Astrocyte (in vitro differentiated cells and primary cell): ENCODE results near the gene IGF1R. TPM values are rescaled to one million over a fixed set of nuclear protein-coding genes. Genes with fewer than 3 reads are reported as not detected.
A peak's percentile ranks its signal among the peaks of the same experiment; 100 is the strongest.

Experiments used
- DNase-seq: peaks from one replicate; pipeline ENCODE4 v3.0.0-alpha.2; 2010; ENCODE audit warnings: low read depth
- FAIRE-seq: peaks from 2 replicates; lab custom pipeline; 2011; peaks lifted over from hg19 to GRCh38; lab: Jason Lieb, UNC
- H2AFZ ChIP-seq: 2 replicates; pipeline ENCODE4 v1.6.0; 2012; ENCODE audit warnings: low read depth, low read length, inconsistent platforms
- H3K27ac ChIP-seq: 2 replicates; pipeline ENCODE4 v1.5.1; 2011; ENCODE audit warnings: low read depth, low read length, inconsistent platforms
- H3K27me3 ChIP-seq: 2 replicates; pipeline ENCODE4 v1.6.0; 2011; ENCODE audit warnings: low read length, inconsistent platforms; ENCODE audit not compliant: insufficient read depth
- H3K36me3 ChIP-seq: 2 replicates; pipeline ENCODE4 v1.5.1; 2011; ENCODE audit warnings: low read length, inconsistent platforms; ENCODE audit not compliant: insufficient read depth
- H3K4me1 ChIP-seq: 2 replicates; pipeline ENCODE4 v1.5.1; 2011; ENCODE audit warnings: low read length, inconsistent platforms; ENCODE audit not compliant: insufficient read depth
- H3K4me2 ChIP-seq: 2 replicates; pipeline ENCODE4 v1.6.0; 2012; ENCODE audit warnings: low read length, inconsistent platforms
- H3K4me3 ChIP-seq: 2 replicates; pipeline ENCODE4 v1.5.1; 2011; ENCODE audit warnings: low read depth, mild to moderate bottlenecking, low read length, inconsistent platforms; ENCODE audit not compliant: insufficient read depth
- H3K79me2 ChIP-seq: 2 replicates; pipeline ENCODE4 v1.6.0; 2012; ENCODE audit warnings: mild to moderate bottlenecking, low read length, inconsistent platforms; ENCODE audit not compliant: insufficient read depth
- H3K9ac ChIP-seq: 2 replicates; pipeline ENCODE4 v1.6.0; 2012; ENCODE audit warnings: mild to moderate bottlenecking, low read length, inconsistent platforms
- H3K9me3 ChIP-seq: 2 replicates; pipeline ENCODE4 v1.5.1; 2012; ENCODE audit warnings: low read depth, mild to moderate bottlenecking, low read length, inconsistent platforms; ENCODE audit not compliant: insufficient read depth
- H4K20me1 ChIP-seq: 2 replicates; pipeline ENCODE4 v1.6.0; 2012; ENCODE audit warnings: low read length, inconsistent platforms; ENCODE audit not compliant: insufficient read depth
- H3K27ac Mint-ChIP-seq: one replicate; pipeline ENCODE4 v1.8.0; 2021; ENCODE audit warnings: mild to moderate bottlenecking, mixed read lengths; ENCODE audit not compliant: unreplicated experiment
- H3K27me3 Mint-ChIP-seq: one replicate; pipeline ENCODE4 v1.8.0; 2021; ENCODE audit warnings: low read depth, mixed read lengths; ENCODE audit not compliant: unreplicated experiment
- H3K36me3 Mint-ChIP-seq: one replicate; pipeline ENCODE4 v1.8.0; 2021; ENCODE audit warnings: low read depth, mixed read lengths; ENCODE audit not compliant: unreplicated experiment
- H3K4me1 Mint-ChIP-seq: one replicate; pipeline ENCODE4 v1.8.0; 2021; ENCODE audit warnings: low read depth, mixed read lengths; ENCODE audit not compliant: unreplicated experiment
- H3K4me3 Mint-ChIP-seq: one replicate; pipeline ENCODE4 v1.8.0; 2021; ENCODE audit warnings: mild to moderate bottlenecking, moderate library complexity, mixed read lengths; ENCODE audit not compliant: unreplicated experiment
- H3K9me3 Mint-ChIP-seq: one replicate; pipeline ENCODE4 v1.8.0; 2021; ENCODE audit warnings: mild to moderate bottlenecking, mixed read lengths; ENCODE audit not compliant: unreplicated experiment
- EZH2 ChIP-seq: IDR thresholded peaks from 2 replicates; pipeline ENCODE4 v1.6.1; 2012; ENCODE audit warnings: mild to moderate bottlenecking, low read length, inconsistent platforms; ENCODE audit not compliant: insufficient read depth
- total RNA-seq: library from RNA; stranded (reverse); gene quantifications from 2 replicates; pipeline ENCODE4 v1.2.1, GENCODE V29; 2021
- TF ChIP-seq, protein P1 (sequence below): IDR thresholded peaks from 2 replicates; pipeline ENCODE4 v1.5.1; 2011; ENCODE audit warnings: low read depth, mild to moderate bottlenecking, inconsistent platforms, low read length, moderate library complexity; ENCODE audit not compliant: insufficient read depth

The IGF1R gene
- total RNA-seq, 1 donor from 2014 or later = 270 TPM

DNA sequence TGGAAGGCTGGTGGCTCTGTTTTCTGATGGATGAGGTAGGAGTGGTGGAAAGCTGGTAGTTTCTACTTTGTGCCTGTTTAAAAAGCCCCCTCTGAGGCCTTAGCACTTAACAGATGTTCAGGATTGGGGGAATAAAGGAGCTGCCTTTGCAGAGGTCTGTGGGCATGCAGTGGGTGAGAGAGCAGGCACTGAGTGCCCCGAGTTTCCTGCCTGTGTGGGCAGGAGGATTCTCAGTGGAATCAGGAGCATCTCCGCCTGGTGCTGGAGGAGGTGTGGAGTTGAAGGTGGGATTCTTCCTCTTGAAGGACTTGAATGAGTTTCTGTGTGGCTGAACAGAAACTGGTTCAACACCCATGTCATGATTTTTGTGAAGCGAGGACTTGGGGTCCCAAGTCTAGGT is 74.3 kb downstream of the IGF1R start:
- Histone ChIP-seq H3K4me1 (peaks cover 48% of the 10 kb centered on the region), H3K4me3 (no peak overlapping the region), H2AFZ (no peak overlapping the region), H3K27ac (no peak overlapping the region), H3K27me3 (no peaks in the 10 kb centered on the region), H4K20me1 (peaks cover 79% of the 10 kb centered on the region), H3K79me2 (peaks cover 89% of the 10 kb centered on the region), H3K9ac (no peak overlapping the region), H3K9me3 (no peaks in the 10 kb centered on the region), H3K4me2 (peak overlapping the region; percentile 12), H3K36me3 (no peaks in the 10 kb centered on the region)
- peak overlapping the region; percentile 48 for H3K27ac Mint-ChIP-seq
- H3K9me3 Mint-ChIP-seq = no peaks in the 10 kb centered on the region
- peak overlapping the region; percentile 37 for H3K4me3 Mint-ChIP-seq
- FAIRE-seq = no peak
- no peak for TF ChIP-seq EZH2
- TF ChIP-seq, protein P1, sequence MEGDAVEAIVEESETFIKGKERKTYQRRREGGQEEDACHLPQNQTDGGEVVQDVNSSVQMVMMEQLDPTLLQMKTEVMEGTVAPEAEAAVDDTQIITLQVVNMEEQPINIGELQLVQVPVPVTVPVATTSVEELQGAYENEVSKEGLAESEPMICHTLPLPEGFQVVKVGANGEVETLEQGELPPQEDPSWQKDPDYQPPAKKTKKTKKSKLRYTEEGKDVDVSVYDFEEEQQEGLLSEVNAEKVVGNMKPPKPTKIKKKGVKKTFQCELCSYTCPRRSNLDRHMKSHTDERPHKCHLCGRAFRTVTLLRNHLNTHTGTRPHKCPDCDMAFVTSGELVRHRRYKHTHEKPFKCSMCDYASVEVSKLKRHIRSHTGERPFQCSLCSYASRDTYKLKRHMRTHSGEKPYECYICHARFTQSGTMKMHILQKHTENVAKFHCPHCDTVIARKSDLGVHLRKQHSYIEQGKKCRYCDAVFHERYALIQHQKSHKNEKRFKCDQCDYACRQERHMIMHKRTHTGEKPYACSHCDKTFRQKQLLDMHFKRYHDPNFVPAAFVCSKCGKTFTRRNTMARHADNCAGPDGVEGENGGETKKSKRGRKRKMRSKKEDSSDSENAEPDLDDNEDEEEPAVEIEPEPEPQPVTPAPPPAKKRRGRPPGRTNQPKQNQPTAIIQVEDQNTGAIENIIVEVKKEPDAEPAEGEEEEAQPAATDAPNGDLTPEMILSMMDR = no peak
- H3K27me3 Mint-ChIP-seq = no peaks in the 10 kb centered on the region
- H3K36me3 Mint-ChIP-seq = peaks cover 16% of the 10 kb centered on the region
- H3K4me1 Mint-ChIP-seq = peaks cover 96% of the 10 kb centered on the region
- no peak for DNase-seq

DNA sequence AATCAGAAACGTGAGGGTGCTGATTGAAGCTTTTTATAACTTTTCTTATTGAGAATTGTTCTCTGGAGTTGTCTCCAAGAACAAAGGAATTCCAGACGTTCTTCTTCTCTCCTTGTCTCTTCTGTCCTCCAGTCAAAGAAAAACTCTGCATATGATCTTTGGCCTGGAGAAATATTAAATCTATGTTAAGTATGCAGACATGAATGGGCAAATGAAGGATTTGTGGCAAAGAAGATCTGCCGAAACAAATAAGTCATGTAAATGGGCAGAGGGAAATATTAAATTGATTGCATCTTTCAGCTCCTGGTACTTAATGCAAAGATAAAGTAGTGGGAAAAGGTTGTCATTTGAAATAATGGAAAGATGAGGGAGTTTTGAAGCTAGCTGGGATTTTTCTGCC is 74.9 kb downstream of the IGF1R start:
- Mint-ChIP-seq H3K9me3 (no peaks in the 10 kb centered on the region), H3K36me3 (peaks cover 16% of the 10 kb centered on the region), H3K27ac (no peak overlapping the region), H3K4me1 (peaks cover 92% of the 10 kb centered on the region), H3K4me3 (no peak overlapping the region), H3K27me3 (no peaks in the 10 kb centered on the region)
- no peak overlapping the region for H2AFZ ChIP-seq
- no peaks in the 10 kb centered on the region for H3K9me3 ChIP-seq
- peak overlapping the region; percentile 12 for H3K4me2 ChIP-seq
- H3K27ac ChIP-seq = no peak overlapping the region
- H3K36me3 ChIP-seq = no peaks in the 10 kb centered on the region
- TF ChIP-seq, protein P1 = no peak
- no peak for TF ChIP-seq EZH2
- H3K9ac ChIP-seq = no peak overlapping the region
- H3K27me3 ChIP-seq = no peaks in the 10 kb centered on the region
- H3K4me3 ChIP-seq = no peak overlapping the region
- H4K20me1 ChIP-seq = peaks cover 74% of the 10 kb centered on the region
- FAIRE-seq (no peak), DNase-seq (no peak)
- peaks cover 47% of the 10 kb centered on the region for H3K4me1 ChIP-seq
- peaks cover 85% of the 10 kb centered on the region for H3K79me2 ChIP-seq

DNA sequence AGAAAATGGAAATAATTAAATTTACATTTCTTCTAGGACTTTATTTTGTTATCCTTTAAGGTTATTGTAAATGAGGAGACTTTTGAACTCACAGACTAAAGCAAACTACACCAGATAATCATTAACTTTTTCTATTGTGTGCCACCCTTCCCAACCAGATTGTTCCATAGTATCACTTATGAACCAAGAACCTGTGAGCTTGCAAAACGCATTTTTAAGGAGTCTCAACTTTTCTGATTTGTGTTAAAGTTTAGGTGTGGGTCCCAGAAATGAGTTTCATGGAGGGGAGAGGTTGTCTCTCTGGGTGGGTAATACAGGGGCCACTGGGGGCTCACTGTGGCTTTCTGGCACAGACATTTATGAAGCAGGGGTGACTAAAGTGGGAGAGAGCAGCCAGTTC is 75.7 kb downstream of the IGF1R start:
- H3K4me2 ChIP-seq = no peak overlapping the region
- H3K9me3 ChIP-seq = no peaks in the 10 kb centered on the region
- H3K9me3 Mint-ChIP-seq = no peaks in the 10 kb centered on the region
- H3K4me1 Mint-ChIP-seq = peaks cover 84% of the 10 kb centered on the region
- peaks cover 85% of the 10 kb centered on the region for H3K79me2 ChIP-seq
- peak overlapping the region; percentile 88 for H3K27ac Mint-ChIP-seq
- no peaks in the 10 kb centered on the region for H3K27me3 ChIP-seq
- H3K36me3 Mint-ChIP-seq = peaks cover 16% of the 10 kb centered on the region
- FAIRE-seq (no peak), DNase-seq (no peak)
- H3K4me1 ChIP-seq = peaks cover 47% of the 10 kb centered on the region
- H3K36me3 ChIP-seq = no peaks in the 10 kb centered on the region
- H3K27ac ChIP-seq = no peak overlapping the region
- H3K27me3 Mint-ChIP-seq = no peaks in the 10 kb centered on the region
- H3K4me3 Mint-ChIP-seq = no peak overlapping the region
- no peak overlapping the region for H3K4me3 ChIP-seq
- TF ChIP-seq, protein P1 = no peak
- no peak for TF ChIP-seq EZH2
- H4K20me1 ChIP-seq = peaks cover 65% of the 10 kb centered on the region
- no peak overlapping the region for H3K9ac ChIP-seq
- H2AFZ ChIP-seq = no peak overlapping the region
